ENCODE data around the gene ABCD3.

ABCD3 gene

GRCh38 chr1:94463765-94464330 is 45.7 kb downstream of the ABCD3 start:
- peak; percentile 26 for DNase-seq

- DNase-seq = no peak
Measured at GRCh38 chr1:94468708-94469107, 50.5 kb downstream of the ABCD3 start.

- DNase-seq = no peak
Measured at GRCh38 chr1:94471271-94471670, 53.1 kb downstream of the ABCD3 start.

- DNase-seq = no peak
Measured at GRCh38 chr1:94475232-94475631, 57.0 kb downstream of the ABCD3 start.

- DNase-seq = no peak
Measured at GRCh38 chr1:94479682-94480081, 61.5 kb downstream of the ABCD3 start.

GRCh38 chr1:94481473-94481933 is 63.3 kb downstream of the ABCD3 start:
- DNase-seq = peak; percentile 39

GRCh38 chr1:94486990-94487389 is 68.8 kb downstream of the ABCD3 start:
- no peak for DNase-seq

- DNase-seq = no peak
Measured at GRCh38 chr1:94490556-94490955, 72.4 kb downstream of the ABCD3 start.

GRCh38 chr1:94496076-94496755 is 78.0 kb downstream of the ABCD3 start:
- DNase-seq = no peak

- DNase-seq = no peak
Measured at GRCh38 chr1:94501426-94501825, 83.2 kb downstream of the ABCD3 start.

GRCh38 chr1:94501935-94502334 is 83.7 kb downstream of the ABCD3 start:
- DNase-seq = no peak

GRCh38 chr1:94503153-94503552 is 85.0 kb downstream of the ABCD3 start:
- DNase-seq = no peak

- no peak for DNase-seq
Measured at GRCh38 chr1:94504601-94505000, 86.4 kb downstream of the ABCD3 start.

- DNase-seq = no peak
Measured at GRCh38 chr1:94512816-94513215, 94.6 kb downstream of the ABCD3 start.

- DNase-seq = peak; percentile 25
Measured at GRCh38 chr1:94514095-94514727, 96.0 kb downstream of the ABCD3 start.

GRCh38 chr1:94515296-94515947 is 97.2 kb downstream of the ABCD3 start:
- no peak for DNase-seq

- DNase-seq = no peak
Measured at GRCh38 chr1:94519351-94519750, 101.2 kb downstream of the ABCD3 start.

- DNase-seq = peak; percentile 6
Measured at GRCh38 chr1:94522304-94522703, 104.1 kb downstream of the ABCD3 start.

- no peak for DNase-seq
Measured at GRCh38 chr1:94524531-94524930, 106.3 kb downstream of the ABCD3 start.

GRCh38 chr1:94526152-94526980 is 108.2 kb downstream of the ABCD3 start:
- DNase-seq = no peak

- peak; percentile 39 for DNase-seq
Measured at GRCh38 chr1:94527447-94528031, 109.3 kb downstream of the ABCD3 start.

GRCh38 chr1:94528299-94528698 is 110.1 kb downstream of the ABCD3 start:
- DNase-seq = no peak

Data from RPMI8226 (cell line).